ENCODE results near the gene CLCN1.

- TF ChIP-seq CTCF (IDR thresholded peaks at IDR 0.05), result no peak
- no peak for TF ChIP-seq POLR2A (IDR thresholded peaks at IDR 0.05)
Observed at GRCh38 chr7:143295870-143296269, 20.0 kb upstream of the CLCN1 start.
